MM.1S (cell line): ENCODE data around the gene KCNC3.

ENCODE experiments used
- DNase-seq: peaks from one replicate; pipeline ENCODE4 v3.0.0-alpha.2; 2015
- H2AFZ ChIP-seq: fragments of 300-600 bp; sonication (generic); 2 replicates; pipeline ENCODE4 v1.6.0; 2016; ENCODE audit warnings: antibody characterized with exemption, low read length
- H3F3A ChIP-seq: fragments of 300-600 bp; sonication (generic); 2 replicates; pipeline ENCODE4 v1.6.1; 2016; ENCODE audit warnings: mild to moderate bottlenecking, antibody characterized with exemption, low read length, moderate library complexity, mixed read lengths; ENCODE audit not compliant: insufficient read depth
- H3K27ac ChIP-seq: fragments of 300-600 bp; sonication (generic); 2 replicates; pipeline ENCODE4 v1.5.1; 2016; ENCODE audit warnings: mild to moderate bottlenecking, low read length
- H3K27me3 ChIP-seq: fragments of 300-600 bp; sonication (generic); replicated peaks from 2 replicates; pipeline ENCODE4 v1.6.0; 2016; ENCODE audit warnings: low read length; ENCODE audit not compliant: insufficient read depth
- H3K36me3 ChIP-seq: fragments of 300-600 bp; sonication (generic); replicated peaks from 2 replicates; pipeline ENCODE4 v1.6.1; 2016; ENCODE audit warnings: mild to moderate bottlenecking, low read length, mixed read lengths; ENCODE audit not compliant: insufficient read depth
- H3K4me1 ChIP-seq: fragments of 300-600 bp; sonication (generic); 2 replicates; pipeline ENCODE4 v1.6.1; 2016; ENCODE audit warnings: low read length, mixed read lengths
- H3K4me2 ChIP-seq: fragments of 300-600 bp; sonication (generic); 2 replicates; pipeline ENCODE4 v1.6.0; 2016; ENCODE audit warnings: low read depth, low read length
- H3K4me3 ChIP-seq: fragments of 300-600 bp; sonication (generic); 2 replicates; pipeline ENCODE4 v1.5.1; 2016; ENCODE audit warnings: low read length, mixed read lengths
- H3K79me2 ChIP-seq: fragments of 300-600 bp; sonication (generic); 2 replicates; pipeline ENCODE4 v1.6.1; 2016; ENCODE audit warnings: mixed run types, low read length, mixed read lengths
- H3K9ac ChIP-seq: fragments of 300-600 bp; sonication (generic); 2 replicates; pipeline ENCODE4 v1.6.1; 2016; ENCODE audit warnings: low read length, mixed read lengths
- H3K9me2 ChIP-seq: fragments of 300-600 bp; sonication (generic); replicated peaks from 2 replicates; pipeline ENCODE4 v1.6.1; 2016; ENCODE audit warnings: mild to moderate bottlenecking, low read length, mixed read lengths; ENCODE audit not compliant: insufficient read depth
- H3K9me3 ChIP-seq: fragments of 300-600 bp; sonication (generic); replicated peaks from 2 replicates; pipeline ENCODE4 v1.6.1; 2016; ENCODE audit warnings: mild to moderate bottlenecking, low read length, mixed read lengths; ENCODE audit not compliant: insufficient read depth
- H4K20me1 ChIP-seq: fragments of 300-600 bp; sonication (generic); 2 replicates; pipeline ENCODE4 v1.6.1; 2016; ENCODE audit warnings: mild to moderate bottlenecking, low read length, moderate library complexity, mixed read lengths; ENCODE audit not compliant: insufficient read depth
- EZH2 ChIP-seq: fragments of 300-600 bp; sonication (generic); optimal IDR thresholded peaks from 2 replicates; pipeline ENCODE3; 2017; ENCODE audit warnings: low read depth, mild to moderate bottlenecking, antibody characterized with exemption, low read length, mixed read lengths
- EZH2phosphoT487 ChIP-seq: fragments of 300-600 bp; sonication (generic); IDR thresholded peaks from 2 replicates; pipeline ENCODE4 v1.6.1; 2018; ENCODE audit warnings: antibody characterized with exemption, low read length
- TF ChIP-seq, protein P1 (sequence below): fragments of 300-600 bp; sonication (generic); IDR thresholded peaks from 2 replicates; pipeline ENCODE4 v1.5.1; 2016; ENCODE audit warnings: antibody characterized with exemption, low read length, mixed read lengths

KCNC3 gene

GRCh38 chr19:50334741-50335421 lies 5.7 kb upstream of the KCNC3 start:
- no peaks in the 10 kb centered on the region for H3K9me3 ChIP-seq
- no peak overlapping the region for H3K4me2 ChIP-seq
- no peak overlapping the region for H2AFZ ChIP-seq
- H3F3A ChIP-seq, result no peaks in the 10 kb centered on the region
- H3K9ac ChIP-seq, result no peak overlapping the region
- H3K36me3 ChIP-seq, result no peaks in the 10 kb centered on the region
- no peak overlapping the region for H3K27ac ChIP-seq
- no peaks in the 10 kb centered on the region for H3K9me2 ChIP-seq
- peaks cover 78% of the 10 kb centered on the region for H3K27me3 ChIP-seq
- no peaks in the 10 kb centered on the region for H4K20me1 ChIP-seq
- no peak for DNase-seq
- no peak overlapping the region for H3K4me3 ChIP-seq
- H3K79me2 ChIP-seq, result no peaks in the 10 kb centered on the region
- TF ChIP-seq, protein P1, sequence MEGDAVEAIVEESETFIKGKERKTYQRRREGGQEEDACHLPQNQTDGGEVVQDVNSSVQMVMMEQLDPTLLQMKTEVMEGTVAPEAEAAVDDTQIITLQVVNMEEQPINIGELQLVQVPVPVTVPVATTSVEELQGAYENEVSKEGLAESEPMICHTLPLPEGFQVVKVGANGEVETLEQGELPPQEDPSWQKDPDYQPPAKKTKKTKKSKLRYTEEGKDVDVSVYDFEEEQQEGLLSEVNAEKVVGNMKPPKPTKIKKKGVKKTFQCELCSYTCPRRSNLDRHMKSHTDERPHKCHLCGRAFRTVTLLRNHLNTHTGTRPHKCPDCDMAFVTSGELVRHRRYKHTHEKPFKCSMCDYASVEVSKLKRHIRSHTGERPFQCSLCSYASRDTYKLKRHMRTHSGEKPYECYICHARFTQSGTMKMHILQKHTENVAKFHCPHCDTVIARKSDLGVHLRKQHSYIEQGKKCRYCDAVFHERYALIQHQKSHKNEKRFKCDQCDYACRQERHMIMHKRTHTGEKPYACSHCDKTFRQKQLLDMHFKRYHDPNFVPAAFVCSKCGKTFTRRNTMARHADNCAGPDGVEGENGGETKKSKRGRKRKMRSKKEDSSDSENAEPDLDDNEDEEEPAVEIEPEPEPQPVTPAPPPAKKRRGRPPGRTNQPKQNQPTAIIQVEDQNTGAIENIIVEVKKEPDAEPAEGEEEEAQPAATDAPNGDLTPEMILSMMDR, result no peak
- TF ChIP-seq EZH2phosphoT487, result no peak
- TF ChIP-seq EZH2, result no peak
- peaks cover 5% of the 10 kb centered on the region; the same call in 1 of the 2 replicates for H3K4me1 ChIP-seq

DNA sequence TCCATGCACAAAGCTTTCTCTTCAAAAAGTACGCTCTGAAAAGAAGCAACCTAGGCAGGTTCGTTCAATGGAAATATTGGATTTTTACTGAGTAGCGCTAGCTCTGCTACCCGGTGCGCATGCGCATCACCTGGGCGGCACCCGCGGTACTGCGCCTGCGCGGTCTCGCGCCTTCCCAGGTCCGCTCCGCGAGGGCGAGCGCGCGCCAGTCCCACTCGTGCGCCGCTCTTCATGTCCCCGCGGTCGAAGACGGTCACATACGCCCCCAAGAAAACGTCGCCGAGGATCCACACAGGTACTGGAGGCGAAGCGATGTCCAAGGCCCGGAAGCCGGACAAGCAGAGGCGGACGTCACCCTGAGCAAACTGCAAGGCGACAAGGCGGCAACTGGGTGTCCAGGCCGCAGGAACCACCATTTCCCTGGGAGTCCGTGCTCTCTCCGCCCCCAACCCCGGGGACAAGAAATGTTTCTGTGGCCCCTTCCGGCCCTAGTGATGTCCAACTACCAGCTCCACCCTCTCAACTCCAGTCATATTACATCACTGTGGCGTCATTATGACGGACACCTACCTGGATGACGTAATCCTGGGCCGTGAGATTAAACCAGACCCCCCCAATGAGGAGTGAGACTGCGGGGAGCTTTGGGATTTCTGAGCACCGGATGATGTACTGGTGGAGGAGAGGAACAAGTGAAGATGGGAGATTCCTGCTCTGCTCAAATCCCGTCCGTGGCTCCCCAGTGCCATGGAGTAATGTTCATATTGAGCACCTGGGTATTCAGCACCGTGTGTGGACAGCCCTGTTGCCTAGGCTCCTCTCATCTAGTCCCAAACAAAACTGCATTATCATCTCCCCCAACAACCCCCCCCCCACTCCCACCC lies 4.8 kb upstream of the KCNC3 start:
- TF ChIP-seq EZH2phosphoT487 (no peak), EZH2 (no peak)
- TF ChIP-seq, protein P1, result no peak
- H3K36me3 ChIP-seq, result no peaks in the 10 kb centered on the region
- no peaks in the 10 kb centered on the region for H4K20me1 ChIP-seq
- H3K9ac ChIP-seq, result no peak overlapping the region
- H3K4me2 ChIP-seq, result peak overlapping the region; percentile 67
- H3K79me2 ChIP-seq, result no peaks in the 10 kb centered on the region
- H3K4me3 ChIP-seq, result peak overlapping the region; percentile 64
- peak overlapping the region; percentile 91 for H2AFZ ChIP-seq
- H3K9me2 ChIP-seq, result no peaks in the 10 kb centered on the region
- H3F3A ChIP-seq, result no peaks in the 10 kb centered on the region
- no peak for DNase-seq
- H3K27me3 ChIP-seq, result peaks cover 76% of the 10 kb centered on the region
- H3K27ac ChIP-seq, result no peak overlapping the region
- peaks cover 5% of the 10 kb centered on the region; the same call in 1 of the 2 replicates for H3K4me1 ChIP-seq
- no peaks in the 10 kb centered on the region for H3K9me3 ChIP-seq

DNA sequence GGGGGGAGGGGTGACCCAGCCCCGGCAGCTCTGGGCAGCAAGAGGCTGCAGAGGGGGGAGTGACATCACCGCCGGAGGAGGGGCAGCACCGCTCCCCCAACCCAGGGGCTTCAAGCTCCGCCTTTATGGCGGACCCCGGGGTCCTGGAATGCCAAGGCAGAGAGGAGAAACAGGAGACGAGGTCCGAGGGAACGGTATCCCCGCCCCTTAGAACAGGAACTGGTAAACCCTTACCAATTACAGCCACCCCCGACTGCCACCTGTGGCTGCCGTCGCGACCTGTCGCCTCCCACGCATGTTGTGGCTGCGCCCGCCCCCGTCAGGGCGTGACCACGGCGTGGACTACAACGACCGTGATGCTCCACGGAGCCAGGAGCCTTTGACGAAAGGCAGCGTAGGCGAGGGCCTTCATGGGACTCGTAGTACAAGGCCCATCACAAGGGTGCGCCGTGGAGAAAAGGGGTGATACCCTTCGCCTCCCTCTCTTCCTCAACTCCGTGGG lies 4.1 kb upstream of the KCNC3 start:
- Histone ChIP-seq H3K9ac (no peak overlapping the region), H2AFZ (peak overlapping the region; percentile 91), H3K9me3 (no peaks in the 10 kb centered on the region), H3K4me1 (peaks cover 5% of the 10 kb centered on the region; the same call in 1 of the 2 replicates), H3K27me3 (peaks cover 69% of the 10 kb centered on the region), H3K4me2 (peak overlapping the region; percentile 67), H3K36me3 (no peaks in the 10 kb centered on the region), H4K20me1 (no peaks in the 10 kb centered on the region), H3F3A (no peaks in the 10 kb centered on the region), H3K4me3 (peak overlapping the region; percentile 64), H3K9me2 (no peaks in the 10 kb centered on the region), H3K27ac (no peak overlapping the region), H3K79me2 (no peaks in the 10 kb centered on the region)
- TF ChIP-seq EZH2phosphoT487 (no peak), EZH2 (no peak)
- TF ChIP-seq, protein P1, result no peak
- peak; percentile 91 for DNase-seq
